Vagina (tissue), 2 donors: ENCODE results near the gene TPP1. TPM values are rescaled to one million over a fixed set of nuclear protein-coding genes. Genes with fewer than 3 reads are reported as not detected.

Source experiments
- DNase-seq, 2 donors: peaks; one replicate each; pipeline ENCODE4 v3.0.0-alpha.2; 2017; ENCODE audit errors: extremely low spot score in 2 of 2
- H3K27ac ChIP-seq: fragments of 200-600 bp; sonication (generic); one replicate; pipeline ENCODE4 v1.5.1; 2019
- H3K27me3 ChIP-seq: fragments of 200-600 bp; sonication (generic); one replicate; pipeline ENCODE4 v1.5.1; 2019
- H3K36me3 ChIP-seq, 2 donors: fragments of 200-600 bp; sonication (generic); one replicate each; pipeline ENCODE4 v1.5.1; 2017 to 2019
- H3K4me1 ChIP-seq: fragments of 200-600 bp; sonication (generic); one replicate; pipeline ENCODE4 v1.5.1; 2019
- H3K4me3 ChIP-seq, 2 donors: fragments of 200-600 bp; sonication (generic); 1 replicate in 1 of 2; 2 replicates in 1 of 2; pipeline ENCODE4 v1.5.1; 2016 to 2019
- H3K9me3 ChIP-seq: fragments of 200-600 bp; sonication (generic); one replicate; pipeline ENCODE4 v1.5.1; 2019
- POLR2A ChIP-seq, 2 donors: fragments of 450-650 bp; IDR thresholded peaks; one replicate each; pipeline ENCODE4 v1.6.1; 2017; ENCODE audit warnings: antibody characterized with exemption in 2 of 2, mild to moderate bottlenecking in 2 of 2, moderate library complexity in 2 of 2
- POLR2AphosphoS5 ChIP-seq, 2 donors: sonication (generic); formaldehyde crosslinking; IDR thresholded peaks; one replicate each; pipeline ENCODE4 v1.9.0; 2017; ENCODE audit warnings: antibody characterized with exemption in 2 of 2, mild to moderate bottlenecking in 2 of 2, low read depth in 1 of 2; ENCODE audit not compliant: insufficient read depth in 1 of 2
- intact Hi-C: fragments of 100-400 bp; cut with DNase I; formaldehyde crosslinking; loops from one replicate; pipeline ENCODE4 v1.15.1; 2023
- total RNA-seq: library from RNA; depleted of rRNA; stranded (reverse); fragments of >200 nt; gene quantifications from one replicate; pipeline ENCODE4 v1.2.3, GENCODE V29; 2016
- TF ChIP-seq, protein P1 (sequence below), 3 experiments: fragments of 450-650 bp in 2 of 3; fragments of 200-600 bp in 1 of 3; sonication (generic) in 1 of 3; IDR thresholded peaks; one replicate each; pipeline ENCODE4 v1.5.1; 2017 to 2019; ENCODE audit warnings: antibody characterized with exemption in 3 of 3, mild to moderate bottlenecking in 2 of 3, moderate library complexity in 2 of 3

TPP1 gene
- total RNA-seq, 1 donor from 2014 or later, result 77.3 TPM

DNA sequence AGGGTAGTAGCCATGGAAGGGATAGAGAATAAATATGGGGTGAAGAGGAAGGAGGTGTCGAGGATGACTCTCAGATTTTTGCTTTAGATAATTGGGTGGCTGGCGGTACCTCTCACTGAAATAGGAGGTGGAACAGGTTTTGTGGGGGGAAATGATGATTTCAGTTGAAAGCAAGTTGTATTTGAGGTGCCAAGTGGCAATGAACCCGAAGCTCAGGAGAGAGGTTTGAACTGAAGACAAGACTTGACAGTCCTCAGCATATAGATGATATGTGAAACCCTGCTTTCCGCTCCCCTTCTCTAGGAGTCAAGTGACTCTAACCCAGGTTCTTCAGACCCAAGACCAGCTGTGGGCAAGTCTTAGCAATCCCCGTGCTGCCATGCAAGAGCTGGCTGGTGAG lies 49.5 kb downstream of the TPP1 start:
- Histone ChIP-seq H3K27me3 (no peaks in the 10 kb centered on the region), H3K27ac (no peak overlapping the region), H3K9me3 (no peaks in the 10 kb centered on the region), H3K36me3 (no peaks in the 10 kb centered on the region), H3K4me1 (peaks cover 7% of the 10 kb centered on the region), H3K4me3 (no peak overlapping the region)
- DNase-seq, result no peak
- intact Hi-C loops, result no loop called here
- no peak for TF ChIP-seq POLR2AphosphoS5 (IDR thresholded peaks at IDR 0.05; ENCODE audit: insufficient read depth in 1 of 2, low read depth in 1 of 2)
- no peak for TF ChIP-seq POLR2A (IDR thresholded peaks at IDR 0.05)
- TF ChIP-seq, protein P1, sequence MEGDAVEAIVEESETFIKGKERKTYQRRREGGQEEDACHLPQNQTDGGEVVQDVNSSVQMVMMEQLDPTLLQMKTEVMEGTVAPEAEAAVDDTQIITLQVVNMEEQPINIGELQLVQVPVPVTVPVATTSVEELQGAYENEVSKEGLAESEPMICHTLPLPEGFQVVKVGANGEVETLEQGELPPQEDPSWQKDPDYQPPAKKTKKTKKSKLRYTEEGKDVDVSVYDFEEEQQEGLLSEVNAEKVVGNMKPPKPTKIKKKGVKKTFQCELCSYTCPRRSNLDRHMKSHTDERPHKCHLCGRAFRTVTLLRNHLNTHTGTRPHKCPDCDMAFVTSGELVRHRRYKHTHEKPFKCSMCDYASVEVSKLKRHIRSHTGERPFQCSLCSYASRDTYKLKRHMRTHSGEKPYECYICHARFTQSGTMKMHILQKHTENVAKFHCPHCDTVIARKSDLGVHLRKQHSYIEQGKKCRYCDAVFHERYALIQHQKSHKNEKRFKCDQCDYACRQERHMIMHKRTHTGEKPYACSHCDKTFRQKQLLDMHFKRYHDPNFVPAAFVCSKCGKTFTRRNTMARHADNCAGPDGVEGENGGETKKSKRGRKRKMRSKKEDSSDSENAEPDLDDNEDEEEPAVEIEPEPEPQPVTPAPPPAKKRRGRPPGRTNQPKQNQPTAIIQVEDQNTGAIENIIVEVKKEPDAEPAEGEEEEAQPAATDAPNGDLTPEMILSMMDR (IDR thresholded peaks at IDR 0.05), result no peak

GRCh38 chr11:6568191-6568918 lies 50.9 kb downstream of the TPP1 start:
- no peaks in the 10 kb centered on the region for H3K36me3 ChIP-seq
- TF ChIP-seq POLR2AphosphoS5 (IDR thresholded peaks at IDR 0.05; ENCODE audit: insufficient read depth in 1 of 2, low read depth in 1 of 2) (no peak), POLR2A (IDR thresholded peaks at IDR 0.05) (no peak)
- TF ChIP-seq, protein P1 (IDR thresholded peaks at IDR 0.05), result no peak
- DNase-seq, result no peak

GRCh38 chr11:6567371-6567745 lies 51.9 kb downstream of the TPP1 start:
- Histone ChIP-seq H3K27me3 (no peaks in the 10 kb centered on the region), H3K27ac (no peak overlapping the region), H3K36me3 (no peaks in the 10 kb centered on the region), H3K4me3 (no peak overlapping the region), H3K4me1 (peaks cover 7% of the 10 kb centered on the region), H3K9me3 (no peaks in the 10 kb centered on the region)
- intact Hi-C loops, result no loop called here
- no peak for DNase-seq
- TF ChIP-seq POLR2A (IDR thresholded peaks at IDR 0.05) (no peak), POLR2AphosphoS5 (IDR thresholded peaks at IDR 0.05; ENCODE audit: insufficient read depth in 1 of 2, low read depth in 1 of 2) (no peak)
- TF ChIP-seq, protein P1 (IDR thresholded peaks at IDR 0.05), result no peak

More at GRCh38 chr11:6568191-6568918, 50.9 kb downstream of the TPP1 start:
- peaks cover 7% of the 10 kb centered on the region for H3K4me1 ChIP-seq
- H3K9me3 ChIP-seq, result no peaks in the 10 kb centered on the region
- no peak overlapping the region for H3K4me3 ChIP-seq
- H3K27me3 ChIP-seq, result no peaks in the 10 kb centered on the region
- intact Hi-C loops, result no loop called here
- H3K27ac ChIP-seq, result no peak overlapping the region

GRCh38 chr11:6566704-6567370 lies 52.4 kb downstream of the TPP1 start:
- intact Hi-C loops, result no loop called here
- H3K9me3 ChIP-seq, result no peaks in the 10 kb centered on the region
- DNase-seq, result no peak
- H3K36me3 ChIP-seq, result no peaks in the 10 kb centered on the region
- TF ChIP-seq, protein P1 (IDR thresholded peaks at IDR 0.05), result no peak
- TF ChIP-seq POLR2AphosphoS5 (IDR thresholded peaks at IDR 0.05; ENCODE audit: insufficient read depth in 1 of 2, low read depth in 1 of 2) (no peak), POLR2A (IDR thresholded peaks at IDR 0.05) (no peak)
- no peak overlapping the region for H3K27ac ChIP-seq
- H3K4me3 ChIP-seq, result no peak overlapping the region
- no peaks in the 10 kb centered on the region for H3K27me3 ChIP-seq
- peaks cover 7% of the 10 kb centered on the region for H3K4me1 ChIP-seq
